HG03064 (cell line): ENCODE measurements around the gene MOXD1.

Experiments
- ATAC-seq: cut with Tn5 transposase; IDR thresholded peaks from one replicate; pipeline ENCODE4 v1.9.1; 2021; ENCODE audit warnings: low read depth; ENCODE audit not compliant: unreplicated experiment

MOXD1 gene

GRCh38 chr6:132400555-132400882 lies 756 bp downstream of the MOXD1 start:
- ATAC-seq, result no peak

GRCh38 chr6:132399376-132400074 lies 1.8 kb downstream of the MOXD1 start:
- ATAC-seq, result no peak

GRCh38 chr6:132395015-132395597 lies 6.2 kb downstream of the MOXD1 start:
- ATAC-seq, result no peak

- no peak for ATAC-seq
Measured at GRCh38 chr6:132392792-132393191, 8.5 kb downstream of the MOXD1 start.

GRCh38 chr6:132392270-132392646 lies 9.0 kb downstream of the MOXD1 start:
- no peak for ATAC-seq

- no peak for ATAC-seq
Measured at GRCh38 chr6:132391391-132392269, 9.6 kb downstream of the MOXD1 start.

- ATAC-seq, result no peak
Measured at GRCh38 chr6:132390451-132390850, 10.8 kb downstream of the MOXD1 start.

GRCh38 chr6:132390017-132390416 lies 11.3 kb downstream of the MOXD1 start:
- ATAC-seq, result no peak

GRCh38 chr6:132388291-132388690 lies 13.0 kb downstream of the MOXD1 start:
- ATAC-seq, result no peak

GRCh38 chr6:132382630-132383175 lies 18.6 kb downstream of the MOXD1 start:
- no peak for ATAC-seq

GRCh38 chr6:132381381-132381780 lies 19.9 kb downstream of the MOXD1 start:
- no peak for ATAC-seq

- no peak for ATAC-seq
Measured at GRCh38 chr6:132380358-132381029, 20.8 kb downstream of the MOXD1 start.

GRCh38 chr6:132369526-132369925 lies 31.7 kb downstream of the MOXD1 start:
- ATAC-seq, result no peak

GRCh38 chr6:132368916-132369481 lies 32.3 kb downstream of the MOXD1 start:
- ATAC-seq, result no peak

GRCh38 chr6:132365281-132365907 lies 35.9 kb downstream of the MOXD1 start:
- ATAC-seq, result peak; percentile 97

GRCh38 chr6:132364306-132365074 lies 36.8 kb downstream of the MOXD1 start:
- no peak for ATAC-seq

GRCh38 chr6:132362442-132363185 lies 38.7 kb downstream of the MOXD1 start:
- no peak for ATAC-seq

GRCh38 chr6:132361101-132361500 lies 40.2 kb downstream of the MOXD1 start:
- ATAC-seq, result no peak

GRCh38 chr6:132359886-132360285 lies 41.4 kb downstream of the MOXD1 start:
- no peak for ATAC-seq
